Muscle layer of colon (tissue), 2 donors: ENCODE results near the gene RMND1.

Source experiments
- H3K27ac ChIP-seq: one replicate; pipeline ENCODE4 v1.7.0; 2013; ENCODE audit warnings: low read depth, mild to moderate bottlenecking, low read length, moderate library complexity
- H3K27me3 ChIP-seq, 2 donors: one replicate each; pipeline ENCODE4 v1.7.0; 2013; ENCODE audit warnings: low read length in 2 of 2, mild to moderate bottlenecking in 2 of 2; ENCODE audit not compliant: insufficient read depth in 2 of 2, control insufficient read depth in 1 of 2
- H3K36me3 ChIP-seq: one replicate; pipeline ENCODE4 v1.7.0; 2013; ENCODE audit warnings: mild to moderate bottlenecking, low read length; ENCODE audit not compliant: insufficient read depth
- H3K4me1 ChIP-seq: one replicate; pipeline ENCODE4 v1.7.0; 2013; ENCODE audit warnings: mild to moderate bottlenecking, low read length; ENCODE audit not compliant: insufficient read depth
- H3K4me3 ChIP-seq, 2 donors: one replicate each; pipeline ENCODE4 v1.7.0; 2013; ENCODE audit warnings: low read length in 2 of 2, low read depth in 1 of 2, mild to moderate bottlenecking in 1 of 2, moderate library complexity in 1 of 2
- H3K9ac ChIP-seq: one replicate; pipeline ENCODE4 v1.7.0; 2013; ENCODE audit warnings: low read length
- H3K9me3 ChIP-seq: one replicate; pipeline ENCODE4 v1.7.0; 2013; ENCODE audit warnings: mild to moderate bottlenecking, low read length
- donor health status: abdominal sarcoma.
- donor health status: Adenocarcinoma of cecum.

The RMND1 gene

GRCh38 chr6:151451950-151452749 lies at the start of gene RMND1:
RMND1 (minus strand) TSS chr6:151452126; CDS start chr6:151445811, 6,315 bp downstream.
- Histone ChIP-seq H3K4me1 (peaks cover 21% of the 10 kb centered on the region), H3K9ac (peak within 1 kb of the TSS; percentile 74), H3K27ac (peak within 1 kb of the TSS; percentile 95), H3K27me3 (no peaks in the 10 kb centered on the region), H3K9me3 (no peaks in the 10 kb centered on the region), H3K4me3 (peak within 1 kb of the TSS; percentile 69 to 95), H3K36me3 (no peaks in the 10 kb centered on the region)

GRCh38 chr6:151499551-151499950 lies 47.6 kb upstream of the RMND1 start:
- Histone ChIP-seq H3K27me3 (peaks cover 3 to 5% of the 10 kb centered on the region in 2 donors), H3K27ac (no peak overlapping the region), H3K4me3 (no peak overlapping the region), H3K9ac (no peak overlapping the region), H3K9me3 (no peaks in the 10 kb centered on the region), H3K4me1 (peaks cover 4% of the 10 kb centered on the region), H3K36me3 (no peaks in the 10 kb centered on the region)

- Histone ChIP-seq H3K27me3 (peaks cover 9 to 15% of the 10 kb centered on the region in 2 donors), H3K36me3 (no peaks in the 10 kb centered on the region), H3K4me1 (peaks cover 7% of the 10 kb centered on the region), H3K9ac (no peak overlapping the region), H3K9me3 (no peaks in the 10 kb centered on the region), H3K4me3 (no peak overlapping the region), H3K27ac (no peak overlapping the region)
These were observed 46.4 kb upstream of the RMND1 start for GRCh38 chr6:151498327-151498726.

- Histone ChIP-seq H3K9ac (no peak overlapping the region), H3K4me1 (peaks cover 7% of the 10 kb centered on the region), H3K36me3 (no peaks in the 10 kb centered on the region), H3K27me3 (peaks cover 9 to 15% of the 10 kb centered on the region in 2 donors), H3K27ac (no peak overlapping the region), H3K9me3 (no peaks in the 10 kb centered on the region), H3K4me3 (no peak overlapping the region)
These were observed 46.0 kb upstream of the RMND1 start for GRCh38 chr6:151497905-151498304.

GRCh38 chr6:151495380-151495779 lies 43.5 kb upstream of the RMND1 start:
- Histone ChIP-seq H3K36me3 (no peaks in the 10 kb centered on the region), H3K9me3 (no peaks in the 10 kb centered on the region), H3K4me3 (no peak overlapping the region), H3K4me1 (peaks cover 7% of the 10 kb centered on the region), H3K9ac (no peak overlapping the region), H3K27me3 (peaks cover 9 to 15% of the 10 kb centered on the region in 2 donors), H3K27ac (no peak overlapping the region)

GRCh38 chr6:151494936-151495320 lies 43.0 kb upstream of the RMND1 start:
- Histone ChIP-seq H3K27ac (no peak overlapping the region), H3K4me3 (peak overlapping the region; percentile 65 to 69), H3K9ac (no peak overlapping the region)

GRCh38 chr6:151494235-151494935 lies 42.5 kb upstream of the RMND1 start:
- Histone ChIP-seq H3K27me3 (peaks cover 9 to 15% of the 10 kb centered on the region in 2 donors), H3K4me1 (peaks cover 7% of the 10 kb centered on the region), H3K27ac (peak overlapping the region; percentile 24), H3K4me3 (peak overlapping the region; percentile 65 to 69), H3K9ac (no peak overlapping the region), H3K36me3 (no peaks in the 10 kb centered on the region), H3K9me3 (no peaks in the 10 kb centered on the region)

More at GRCh38 chr6:151494936-151495320, 43.0 kb upstream of the RMND1 start:
- H3K36me3 ChIP-seq = no peaks in the 10 kb centered on the region
- H3K4me1 ChIP-seq = peaks cover 7% of the 10 kb centered on the region
- no peaks in the 10 kb centered on the region for H3K9me3 ChIP-seq
- peaks cover 9 to 15% of the 10 kb centered on the region in 2 donors for H3K27me3 ChIP-seq

GRCh38 chr6:151493804-151494234 lies 41.9 kb upstream of the RMND1 start, which contains the start of gene CCDC170:
CCDC170 (plus strand) TSS chr6:151494017; CDS start chr6:151494129, 112 bp downstream.
- H3K27ac ChIP-seq = peak within 1 kb of the TSS; percentile 24
- no peaks in the 10 kb centered on the region for H3K9me3 ChIP-seq
- H3K36me3 ChIP-seq = no peaks in the 10 kb centered on the region
- no peak within 1 kb of the TSS for H3K9ac ChIP-seq
- H3K4me3 ChIP-seq = peak within 1 kb of the TSS; percentile 65 to 69
- peaks cover 9 to 15% of the 10 kb centered on the region in 2 donors for H3K27me3 ChIP-seq
- peaks cover 7% of the 10 kb centered on the region for H3K4me1 ChIP-seq

GRCh38 chr6:151493161-151493803 lies 41.4 kb upstream of the RMND1 start:
- H3K4me1 ChIP-seq = peaks cover 7% of the 10 kb centered on the region
- H3K9me3 ChIP-seq = no peaks in the 10 kb centered on the region
- H3K4me3 ChIP-seq = peak overlapping the region; percentile 65 to 69
- H3K9ac ChIP-seq = no peak overlapping the region
- H3K27ac ChIP-seq = no peak overlapping the region
- peaks cover 9 to 15% of the 10 kb centered on the region in 2 donors for H3K27me3 ChIP-seq
- no peaks in the 10 kb centered on the region for H3K36me3 ChIP-seq

- H3K27ac ChIP-seq = no peak overlapping the region
- H3K9ac ChIP-seq = no peak overlapping the region
- H3K36me3 ChIP-seq = no peaks in the 10 kb centered on the region
- peaks cover 7% of the 10 kb centered on the region for H3K4me1 ChIP-seq
- peaks cover 9 to 15% of the 10 kb centered on the region in 2 donors for H3K27me3 ChIP-seq
- no peak overlapping the region for H3K4me3 ChIP-seq
- no peaks in the 10 kb centered on the region for H3K9me3 ChIP-seq
These were observed 39.1 kb upstream of the RMND1 start for GRCh38 chr6:151490996-151491395.

GRCh38 chr6:151488226-151488625 lies 36.3 kb upstream of the RMND1 start:
- Histone ChIP-seq H3K4me3 (no peak overlapping the region), H3K9ac (no peak overlapping the region), H3K27ac (no peak overlapping the region), H3K27me3 (no peaks in the 10 kb centered on the region), H3K9me3 (no peaks in the 10 kb centered on the region), H3K36me3 (no peaks in the 10 kb centered on the region), H3K4me1 (no peaks in the 10 kb centered on the region)
